ENCODE data around the gene FBRSL1. TPM values are rescaled to one million over a fixed set of nuclear protein-coding genes. Genes with fewer than 3 reads are reported as not detected.

Gene FBRSL1
- total RNA-seq, 1 experiment from 2014 or later, result 124 TPM

GRCh38 chr12:132479938-132480622, 9.9 kb upstream of the FBRSL1 start:
- POLR2A ChIA-PET, result no interaction called here
- TF ChIP-seq ZBTB33 (IDR thresholded peaks at IDR 0.05; ENCODE audit: extremely low read depth, insufficient replicate concordance, low read length) (no peak), ZNF274 (IDR thresholded peaks at IDR 0.05; ENCODE audit: low read depth, low read length) (no peak), EGR1 (IDR thresholded peaks at IDR 0.05; ENCODE audit: low read depth) (no peak), ZFX (IDR thresholded peaks at IDR 0.05) (no peak), POLR2AphosphoS5 (IDR thresholded peaks at IDR 0.05; ENCODE audit: low read depth, low read length) (no peak), SP1 (IDR thresholded peaks at IDR 0.05; ENCODE audit: low read depth) (no peak)
- no peak for DNase-seq (ENCODE audit: low read depth, low spot score)
- Histone ChIP-seq H3K4me1 (ENCODE audit: control insufficient read depth in 1 of 2, insufficient read depth in 2 of 2, low read length in 2 of 2) (peaks cover 0 to 5% of the 10 kb centered on the region in 2 experiments; a peak in 2 of 4 replicates), H3K9ac (ENCODE audit: low read length) (no peak overlapping the region), H3K79me2 (ENCODE audit: insufficient read depth, low read length) (no peaks in the 10 kb centered on the region), H3K4me3 (replicated peaks in 1 of 2; ENCODE audit: low read depth in 1 of 2, low read length in 2 of 2) (no peak overlapping the region), H3K4me2 (ENCODE audit: low read length) (no peak overlapping the region), H3K27ac (ENCODE audit: low read depth, low read length) (no peak overlapping the region), H4K20me1 (ENCODE audit: insufficient read depth) (no peaks in the 10 kb centered on the region), H2AFZ (ENCODE audit: low read depth, low read length, poor library complexity, severe bottlenecking) (no peak overlapping the region), H3K9me2 (ENCODE audit: insufficient read depth) (no peaks in the 10 kb centered on the region), H3K27me3 (ENCODE audit: insufficient read depth, low read length) (no peaks in the 10 kb centered on the region), H3K36me3 (ENCODE audit: control insufficient read depth in 1 of 2, insufficient read depth in 2 of 2, low read length in 2 of 2) (no peaks in the 10 kb centered on the region), H3K9me3 (ENCODE audit: control insufficient read depth in 1 of 2, insufficient read depth in 1 of 2, low read depth in 1 of 2, low read length in 2 of 2) (peaks cover 0 to 5% of the 10 kb centered on the region in 2 experiments; a peak in 1 of 4 replicates)
- no peak for ATAC-seq
- RAD21 ChIA-PET (ENCODE audit: low non-redundant PET in 1 of 2, low total read pairs in 2 of 2, uncharacterized antibody in 2 of 2, unreplicated experiment in 2 of 2), result no interaction called here
- CTCF ChIA-PET, result no interaction called here
- no TSS peak for BruUV-seq (replicated peaks)
- intact Hi-C loops (cut with micrococcal nuclease), result no loop called here

- Histone ChIP-seq H3K9me3 (ENCODE audit: control insufficient read depth in 1 of 2, insufficient read depth in 1 of 2, low read depth in 1 of 2, low read length in 2 of 2) (peaks cover 0 to 2% of the 10 kb centered on the region in 2 experiments; a peak in 1 of 4 replicates), H3K4me3 (replicated peaks in 1 of 2; ENCODE audit: low read depth in 1 of 2, low read length in 2 of 2) (no peak overlapping the region)
- CTCF ChIA-PET, result no interaction called here
Measured at GRCh38 chr12:132480623-132481132, 9.3 kb upstream of the FBRSL1 start.

More at GRCh38 chr12:132480623-132481132, 9.3 kb upstream of the FBRSL1 start:
- BruUV-seq (replicated peaks), result no TSS peak
- Histone ChIP-seq H2AFZ (ENCODE audit: low read depth, low read length, poor library complexity, severe bottlenecking) (no peak overlapping the region), H3K9ac (ENCODE audit: low read length) (no peak overlapping the region), H3K9me2 (ENCODE audit: insufficient read depth) (no peaks in the 10 kb centered on the region), H3K4me1 (ENCODE audit: control insufficient read depth in 1 of 2, insufficient read depth in 2 of 2, low read length in 2 of 2) (peaks cover 0 to 1% of the 10 kb centered on the region in 2 experiments; a peak in 2 of 4 replicates), H3K27me3 (ENCODE audit: insufficient read depth, low read length) (no peaks in the 10 kb centered on the region), H3K79me2 (ENCODE audit: insufficient read depth, low read length) (no peaks in the 10 kb centered on the region), H3K36me3 (ENCODE audit: control insufficient read depth in 1 of 2, insufficient read depth in 2 of 2, low read length in 2 of 2) (no peaks in the 10 kb centered on the region), H3K27ac (ENCODE audit: low read depth, low read length) (no peak overlapping the region), H4K20me1 (ENCODE audit: insufficient read depth) (no peaks in the 10 kb centered on the region), H3K4me2 (ENCODE audit: low read length) (no peak overlapping the region)
- ChIA-PET RAD21 (ENCODE audit: low non-redundant PET in 1 of 2, low total read pairs in 2 of 2, uncharacterized antibody in 2 of 2, unreplicated experiment in 2 of 2) (no interaction called here), POLR2A (no interaction called here)
- ATAC-seq (no peak), DNase-seq (ENCODE audit: low read depth, low spot score) (no peak)
- TF ChIP-seq JUND (IDR thresholded peaks at IDR 0.05) (no peak), SRF (IDR thresholded peaks at IDR 0.05; ENCODE audit: low read depth) (no peak)
- intact Hi-C loops (cut with micrococcal nuclease), result no loop called here
